Measurements from ENCODE around the gene VPS13D. TPM values are rescaled to one million over a fixed set of nuclear protein-coding genes. Genes with fewer than 3 reads are reported as not detected.

The VPS13D gene
- total RNA-seq, 1 experiment from 2014 or later: 20.2 TPM

DNA sequence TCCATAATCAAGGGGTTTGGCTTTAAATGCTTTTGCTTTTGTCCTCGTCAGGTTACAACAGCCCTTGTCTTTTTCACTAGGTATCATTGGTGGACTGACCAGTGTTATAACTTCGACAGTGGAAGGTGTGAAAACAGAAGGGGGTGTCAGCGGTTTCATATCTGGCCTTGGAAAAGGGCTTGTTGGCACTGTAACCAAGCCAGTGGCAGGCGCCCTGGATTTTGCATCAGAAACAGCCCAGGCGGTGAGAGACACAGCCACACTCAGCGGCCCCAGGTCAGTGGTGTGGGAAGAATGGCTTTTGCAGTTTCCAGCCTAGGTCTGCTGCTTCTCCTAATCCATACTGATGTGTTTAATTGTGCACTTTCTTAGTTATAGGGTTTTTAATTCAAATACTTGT, 230.3 kb downstream of the VPS13D start:
- no peak overlapping the region for H2BK120ac ChIP-seq (ENCODE audit: low read depth, low read length, poor library complexity, severe bottlenecking)
- Mint-ChIP-seq H3K9me3 (no peaks in the 10 kb centered on the region), H3K36me3 (ENCODE audit: insufficient read depth in 1 of 3, low read depth in 3 of 3) (peaks cover 0 to 10% (median 7%) of the 10 kb centered on the region in 3 experiments; a peak in 6 of 7 replicates), H3K4me3 (no peak overlapping the region), H3K4me1 (peaks cover 0 to 2% of the 10 kb centered on the region in 2 experiments; a peak in 1 of 4 replicates), H3K27me3 (ENCODE audit: low read depth) (no peaks in the 10 kb centered on the region), H3K27ac (no peak overlapping the region)
- H3K79me1 ChIP-seq (ENCODE audit: insufficient read depth, low read depth, low read length, poor library complexity, severe bottlenecking): no peaks in the 10 kb centered on the region
- H3K14ac ChIP-seq (ENCODE audit: insufficient read depth, low read length): no peak overlapping the region
- H3K18ac ChIP-seq (ENCODE audit: insufficient read length, low read depth, low read length): no peak overlapping the region
- TF ChIP-seq, protein P1, sequence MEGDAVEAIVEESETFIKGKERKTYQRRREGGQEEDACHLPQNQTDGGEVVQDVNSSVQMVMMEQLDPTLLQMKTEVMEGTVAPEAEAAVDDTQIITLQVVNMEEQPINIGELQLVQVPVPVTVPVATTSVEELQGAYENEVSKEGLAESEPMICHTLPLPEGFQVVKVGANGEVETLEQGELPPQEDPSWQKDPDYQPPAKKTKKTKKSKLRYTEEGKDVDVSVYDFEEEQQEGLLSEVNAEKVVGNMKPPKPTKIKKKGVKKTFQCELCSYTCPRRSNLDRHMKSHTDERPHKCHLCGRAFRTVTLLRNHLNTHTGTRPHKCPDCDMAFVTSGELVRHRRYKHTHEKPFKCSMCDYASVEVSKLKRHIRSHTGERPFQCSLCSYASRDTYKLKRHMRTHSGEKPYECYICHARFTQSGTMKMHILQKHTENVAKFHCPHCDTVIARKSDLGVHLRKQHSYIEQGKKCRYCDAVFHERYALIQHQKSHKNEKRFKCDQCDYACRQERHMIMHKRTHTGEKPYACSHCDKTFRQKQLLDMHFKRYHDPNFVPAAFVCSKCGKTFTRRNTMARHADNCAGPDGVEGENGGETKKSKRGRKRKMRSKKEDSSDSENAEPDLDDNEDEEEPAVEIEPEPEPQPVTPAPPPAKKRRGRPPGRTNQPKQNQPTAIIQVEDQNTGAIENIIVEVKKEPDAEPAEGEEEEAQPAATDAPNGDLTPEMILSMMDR (conservative IDR thresholded peaks at IDR 0.05): no peak
- no peak overlapping the region for H2BK20ac ChIP-seq (ENCODE audit: low read depth, low read length, poor library complexity, severe bottlenecking)
- no peak overlapping the region for H3K56ac ChIP-seq (ENCODE audit: insufficient read length, low read depth, low read length)
- no peaks in the 10 kb centered on the region for H3K23me2 ChIP-seq (ENCODE audit: insufficient read length, low read depth, low read length, poor library complexity, severe bottlenecking)
- H2BK12ac ChIP-seq (ENCODE audit: insufficient read length, low read depth, low read length): no peak overlapping the region
- H3K4ac ChIP-seq (ENCODE audit: low read depth, low read length): no peak overlapping the region
- H2AFZ ChIP-seq (ENCODE audit: low read length): no peak overlapping the region
- no peak overlapping the region for H2AK5ac ChIP-seq (ENCODE audit: insufficient read length, low read length)
- no peak overlapping the region for H3K4me2 ChIP-seq (ENCODE audit: insufficient read depth, insufficient read length, low read length)
- H3K4me1 ChIP-seq (ENCODE audit: insufficient read depth, low read length): no peaks in the 10 kb centered on the region
- H3K9ac ChIP-seq (ENCODE audit: extremely low read depth, insufficient read length, low read length): no peak overlapping the region
- H2BK5ac ChIP-seq (ENCODE audit: insufficient read length, low read length): no peak overlapping the region
- no peak overlapping the region for H3K27ac ChIP-seq (ENCODE audit: insufficient read length, low read depth, low read length)
- no peak overlapping the region for H4K5ac ChIP-seq (ENCODE audit: insufficient read length, low read depth, low read length)
- no CpG with 5 or more reads among the region's 6 CpGs for WGBS (ENCODE audit: extremely low coverage, insufficient read length, low lambda C conversion rate)
- no peak overlapping the region for H2BK15ac ChIP-seq (ENCODE audit: low read depth, low read length)
- no peaks in the 10 kb centered on the region for H3K79me2 ChIP-seq (ENCODE audit: insufficient read depth, low read length)
- no peak for DNase-seq
- H3K27me3 ChIP-seq (ENCODE audit: insufficient read depth, low read length): no peaks in the 10 kb centered on the region
- no peak overlapping the region for H3T11ph ChIP-seq (ENCODE audit: low read length)
- H4K8ac ChIP-seq (replicated peaks; ENCODE audit: insufficient read length, low read depth, low read length): no peak overlapping the region
- H4K20me1 ChIP-seq (ENCODE audit: control insufficient read depth, insufficient read depth, insufficient read length): no peaks in the 10 kb centered on the region
- H3K9me3 ChIP-seq (ENCODE audit: control insufficient read depth, low read depth, low read length): no peaks in the 10 kb centered on the region
- no peak overlapping the region for H3K23ac ChIP-seq (ENCODE audit: insufficient read length, low read depth, low read length)
- H4K91ac ChIP-seq (ENCODE audit: insufficient read length, low read depth, low read length): no peak overlapping the region

All from H9 (cell line).